GM18951 (cell line): ENCODE measurements around the gene IMPACT.

Experiments
- POLR2A ChIP-seq: IDR thresholded peaks from 4 replicates; pipeline ENCODE4 v1.6.1; 2011; ENCODE audit warnings: mild to moderate bottlenecking; ENCODE audit not compliant: insufficient read length, insufficient read depth; ENCODE audit errors: extremely low read depth
- in situ Hi-C: fragments of 300-500 bp; cut with MboI; formaldehyde crosslinking; loops from one replicate; pipeline ENCODE4 v1.12.0; 2022; ENCODE audit warnings: low sequenced_read_pairs, mixed read lengths, inconsistent platforms; ENCODE audit not compliant: unreplicated experiment

The IMPACT gene

DNA sequence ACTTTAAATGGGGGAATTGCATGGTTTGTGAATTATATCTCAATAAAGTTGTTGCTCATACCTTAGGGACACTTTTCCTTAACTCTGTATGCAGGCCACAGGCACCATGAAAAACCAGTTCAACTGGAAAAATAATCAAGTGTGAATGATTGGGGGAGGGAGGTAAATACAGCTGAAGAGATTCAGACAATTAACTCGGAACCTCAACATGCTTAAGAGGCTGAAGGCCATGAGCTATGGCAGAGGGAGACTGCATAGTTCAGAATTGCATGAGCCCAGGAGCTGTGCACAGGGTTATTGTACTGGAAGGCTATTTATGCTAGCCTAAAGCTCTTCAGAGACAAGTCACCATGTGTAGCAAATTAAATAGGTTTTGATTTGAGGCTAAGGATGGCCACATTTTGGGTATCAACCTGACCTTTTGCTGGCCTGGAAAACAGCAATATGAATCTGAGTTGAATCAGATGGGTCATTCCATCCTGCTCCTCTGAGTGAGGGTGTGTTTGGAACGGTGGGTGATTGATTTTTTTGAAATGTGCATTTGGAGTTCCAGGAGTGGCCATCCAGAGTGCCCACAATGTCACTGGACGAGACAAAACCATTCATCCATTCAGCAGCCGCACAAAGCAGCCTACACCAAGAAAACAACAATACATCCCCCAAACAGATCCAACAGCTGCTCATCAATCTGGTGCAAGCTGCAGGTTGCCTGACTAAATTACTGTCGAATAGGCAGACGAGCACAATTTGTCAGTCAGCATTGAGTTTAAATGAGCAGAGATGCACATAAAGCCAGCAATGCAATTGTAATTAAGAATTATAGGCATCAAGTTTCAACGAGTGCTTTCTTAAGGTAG lies 76.4 kb downstream of the IMPACT start:
- in situ Hi-C loops: no loop called here
- TF ChIP-seq POLR2A: no peak
